ENCODE data around the gene CAMK1G. TPM values are rescaled to one million over a fixed set of nuclear protein-coding genes. Genes with fewer than 3 reads are reported as not detected.

The CAMK1G gene
- total RNA-seq, 1 donor from 2014 or later = 3.8 TPM

- no peak for TF ChIP-seq CTCF (IDR thresholded peaks at IDR 0.05; ENCODE audit: unreplicated experiment)
- no peak overlapping the region for H3K27ac Mint-ChIP-seq
- DNase-seq (ENCODE audit: low spot score in 2 of 2, unreplicated experiment in 2 of 2) = no peak
- no peaks in the 10 kb centered on the region for H3K27me3 Mint-ChIP-seq (ENCODE audit: low read depth)
- peaks cover 17% of the 10 kb centered on the region for H3K4me1 Mint-ChIP-seq
- no peak overlapping the region for H3K4me3 Mint-ChIP-seq
- no peaks in the 10 kb centered on the region for H3K36me3 Mint-ChIP-seq
- no peaks in the 10 kb centered on the region for H3K9me3 Mint-ChIP-seq
Measured at GRCh38 chr1:209557221-209557620, 26.3 kb upstream of the CAMK1G start.

GRCh38 chr1:209560529-209560928 lies 23.0 kb upstream of the CAMK1G start:
- DNase-seq (ENCODE audit: low spot score in 2 of 2, unreplicated experiment in 2 of 2) = no peak
- no peaks in the 10 kb centered on the region for H3K9me3 Mint-ChIP-seq
- no peak overlapping the region for H3K27ac Mint-ChIP-seq
- H3K36me3 Mint-ChIP-seq = no peaks in the 10 kb centered on the region
- no peaks in the 10 kb centered on the region for H3K27me3 Mint-ChIP-seq (ENCODE audit: low read depth)
- TF ChIP-seq CTCF (IDR thresholded peaks at IDR 0.05; ENCODE audit: unreplicated experiment) = no peak
- H3K4me3 Mint-ChIP-seq = no peak overlapping the region
- peaks cover 33% of the 10 kb centered on the region for H3K4me1 Mint-ChIP-seq

- H3K36me3 Mint-ChIP-seq = no peaks in the 10 kb centered on the region
- peaks cover 35% of the 10 kb centered on the region for H3K4me1 Mint-ChIP-seq
- TF ChIP-seq CTCF (IDR thresholded peaks at IDR 0.05; ENCODE audit: unreplicated experiment) = no peak
- no peak for DNase-seq (ENCODE audit: low spot score in 2 of 2, unreplicated experiment in 2 of 2)
- no peak overlapping the region for H3K4me3 Mint-ChIP-seq
- no peaks in the 10 kb centered on the region for H3K27me3 Mint-ChIP-seq (ENCODE audit: low read depth)
- no peaks in the 10 kb centered on the region for H3K9me3 Mint-ChIP-seq
- no peak overlapping the region for H3K27ac Mint-ChIP-seq
Measured at GRCh38 chr1:209560952-209561351, 22.6 kb upstream of the CAMK1G start.

- Mint-ChIP-seq H3K9me3 (no peaks in the 10 kb centered on the region), H3K4me1 (peaks cover 39% of the 10 kb centered on the region), H3K27me3 (ENCODE audit: low read depth) (no peaks in the 10 kb centered on the region), H3K4me3 (no peak overlapping the region), H3K36me3 (no peaks in the 10 kb centered on the region), H3K27ac (no peak overlapping the region)
- no peak for DNase-seq (ENCODE audit: low spot score in 2 of 2, unreplicated experiment in 2 of 2)
- TF ChIP-seq CTCF (IDR thresholded peaks at IDR 0.05; ENCODE audit: unreplicated experiment) = no peak
Measured at GRCh38 chr1:209561532-209561931, 22.0 kb upstream of the CAMK1G start.

GRCh38 chr1:209564849-209565248 lies 18.7 kb upstream of the CAMK1G start:
- Mint-ChIP-seq H3K4me1 (peaks cover 52% of the 10 kb centered on the region), H3K27me3 (ENCODE audit: low read depth) (peaks cover 4% of the 10 kb centered on the region), H3K9me3 (no peaks in the 10 kb centered on the region), H3K36me3 (no peaks in the 10 kb centered on the region), H3K27ac (no peak overlapping the region), H3K4me3 (no peak overlapping the region)
- no peak for TF ChIP-seq CTCF (IDR thresholded peaks at IDR 0.05; ENCODE audit: unreplicated experiment)
- no peak for DNase-seq (ENCODE audit: low spot score in 2 of 2, unreplicated experiment in 2 of 2)
